K562 (cell line): Measurements from ENCODE around the gene PA2G4. TPM values are rescaled to one million over a fixed set of nuclear protein-coding genes. Genes with fewer than 3 reads are reported as not detected.

Experiments
- ARHGAP35 ChIP-seq: fragments of 450-650 bp; IDR thresholded peaks from 2 replicates; pipeline ENCODE4 v1.6.1; 2018; ENCODE audit not compliant: partially characterized antibody
- CAMTA2 ChIP-seq: fragments of 250-450 bp; sonication (Bioruptor Pico); conservative IDR thresholded peaks from 2 replicates; pipeline ENCODE4 v1.5.1; 2022
- ELF1 ChIP-seq: fragments of 200-800 bp; sonication (Bioruptor generic); IDR thresholded peaks from 2 replicates; pipeline ENCODE4 v1.6.1; 2016; ENCODE audit warnings: missing genetic modification characterization, missing compliant biosample characterization
- EP400 ChIP-seq: fragments of 450-650 bp; IDR thresholded peaks from 2 replicates; pipeline ENCODE4 v1.6.1; 2017; ENCODE audit warnings: antibody characterized with exemption, mild to moderate bottlenecking, moderate library complexity
- HDGF ChIP-seq: fragments of 450-650 bp; IDR thresholded peaks from 2 replicates; pipeline ENCODE4 v1.6.1; 2016
- MTF1 ChIP-seq: fragments of 250-450 bp; sonication (Bioruptor Pico); IDR thresholded peaks from 2 replicates; pipeline ENCODE4 v1.9.0; 2021; ENCODE audit warnings: moderate library complexity, mild to moderate bottlenecking, inconsistent platforms, borderline replicate concordance
- MYBL2 ChIP-seq, 2 experiments: fragments of 450-650 bp in 1 of 2; sonication (generic) in 1 of 2; formaldehyde crosslinking in 1 of 2; IDR thresholded peaks; 2 replicates each; pipeline versions ENCODE4 v1.6.1 to v1.8.1; 2017 to 2022; ENCODE audit warnings: borderline replicate concordance in 1 of 2, inconsistent platforms in 1 of 2, low read depth in 1 of 2, mild to moderate bottlenecking in 1 of 2, missing genetic modification reagents in 1 of 2, moderate library complexity in 1 of 2
- NCOA2 ChIP-seq, 2 experiments: fragments of 450-650 bp; IDR thresholded peaks; 2 replicates each; pipeline ENCODE4 v1.6.1; 2018; ENCODE audit warnings: mild to moderate bottlenecking in 2 of 2, moderate library complexity in 1 of 2; ENCODE audit not compliant: partially characterized antibody in 2 of 2
- PTTG1 ChIP-seq: fragments of 450-650 bp; IDR thresholded peaks from 2 replicates; pipeline ENCODE4 v1.6.1; 2016; ENCODE audit warnings: low read depth, mild to moderate bottlenecking, missing genetic modification characterization, missing compliant biosample characterization
- SMARCA5 ChIP-seq: fragments of 450-650 bp; IDR thresholded peaks from 2 replicates; pipeline ENCODE4 v1.6.1; 2016
- SOX6 ChIP-seq: fragments of 450-650 bp; IDR thresholded peaks from 2 replicates; pipeline ENCODE4 v1.6.1; 2014; ENCODE audit warnings: mild to moderate bottlenecking
- TCF7L2 ChIP-seq: fragments of 150-350 bp; IDR thresholded peaks from 2 replicates; pipeline ENCODE4 v1.6.1; 2016; ENCODE audit warnings: low read depth, mild to moderate bottlenecking, low read length, moderate library complexity
- ZBTB1 ChIP-seq: sonication (generic); formaldehyde crosslinking; IDR thresholded peaks from 2 replicates; pipeline ENCODE4 v1.8.1; 2023; ENCODE audit warnings: missing genetic modification reagents, low read depth, mild to moderate bottlenecking, borderline replicate concordance
- ZC3H4 ChIP-seq: sonication (generic); formaldehyde crosslinking; IDR thresholded peaks from 2 replicates; pipeline ENCODE4 v1.9.0; 2021; ENCODE audit warnings: missing genetic modification reagents, borderline replicate concordance
- ZNF311 ChIP-seq: fragments of 250-450 bp; sonication (Bioruptor Pico); IDR thresholded peaks from 2 replicates; pipeline ENCODE4 v1.4.0; 2020; ENCODE audit warnings: mild to moderate bottlenecking, moderate library complexity
- ZNF584 ChIP-seq: fragments of 200-800 bp; sonication (Bioruptor generic); IDR thresholded peaks from 2 replicates; pipeline ENCODE4 v1.6.1; 2016; ENCODE audit warnings: low read depth, mild to moderate bottlenecking, missing genetic modification characterization, missing compliant biosample characterization
- polyA plus RNA-seq, 8 experiments: library from polyadenylated mRNA; depleted of rRNA in 4 of 8; stranded (reverse) in 5 of 8; unstranded in 3 of 8; fragments of >200 nt; fragmentation: Nextera tagmentation in 2 of 8; fragmentation: Illumina TruSeq in 1 of 8; extraction: Ambion mirVana in 2 of 8; extraction: Trizol in 1 of 8; gene quantifications; 2 replicates each; pipeline versions ENCODE4 v1.2.1 to v1.2.3, GENCODE V29; 2011 to 2014; ENCODE audit warnings: inconsistent platforms in 1 of 8, missing spikeins in 1 of 8
- total RNA-seq, 7 experiments: library from RNA; depleted of rRNA in 6 of 7; stranded (reverse); fragments of >200 nt in 6 of 7; fragmentation: Illumina TruSeq in 2 of 7; extraction: Trizol in 2 of 7; gene quantifications; 2 replicates each; pipeline versions ENCODE4 v1.2.1 to v1.2.3, GENCODE V29; 2011 to 2021; ENCODE audit warnings: low replicate concordance in 1 of 7
- TF ChIP-seq, protein P1 (sequence below): sonication (generic); formaldehyde crosslinking; IDR thresholded peaks from 2 replicates; pipeline ENCODE4 v1.8.0; 2022; ENCODE audit warnings: mild to moderate bottlenecking, missing genetic modification reagents, borderline replicate concordance
- TF ChIP-seq, protein P2 (sequence below): fragments of 450-650 bp; IDR thresholded peaks from 2 replicates; pipeline ENCODE4 v1.6.1; 2017; ENCODE audit warnings: mild to moderate bottlenecking, moderate library complexity
- TF ChIP-seq, protein P3 (sequence below): fragments of 250-450 bp; sonication (Bioruptor Pico); IDR thresholded peaks from 2 replicates; pipeline ENCODE4 v1.8.0; 2021; ENCODE audit warnings: mild to moderate bottlenecking, moderate library complexity
- TF ChIP-seq, protein P4 (sequence below): sonication (generic); formaldehyde crosslinking; IDR thresholded peaks from 2 replicates; pipeline ENCODE4 v1.8.0; 2022; ENCODE audit warnings: missing genetic modification reagents, mild to moderate bottlenecking, moderate library complexity, borderline replicate concordance
- TF ChIP-seq, protein P5 (sequence below), 2 experiments: fragments of 200-800 bp in 1 of 2; sonication (Bioruptor generic) in 1 of 2; sonication (generic) in 1 of 2; formaldehyde crosslinking in 1 of 2; IDR thresholded peaks in 1 of 2; conservative IDR thresholded peaks in 1 of 2; 2 replicates each; pipeline versions ENCODE4 v1.5.0 to v1.6.1; 2016 to 2020; ENCODE audit warnings: missing compliant biosample characterization in 1 of 2, missing genetic modification characterization in 1 of 2, missing genetic modification reagents in 1 of 2

Gene PA2G4
- total and polyA plus RNA-seq, 9 of the 15 experiments (the other 6 are each of a cell fraction or from before 2014, with no cell fraction given): 230 to 925 (median 638) TPM

DNA sequence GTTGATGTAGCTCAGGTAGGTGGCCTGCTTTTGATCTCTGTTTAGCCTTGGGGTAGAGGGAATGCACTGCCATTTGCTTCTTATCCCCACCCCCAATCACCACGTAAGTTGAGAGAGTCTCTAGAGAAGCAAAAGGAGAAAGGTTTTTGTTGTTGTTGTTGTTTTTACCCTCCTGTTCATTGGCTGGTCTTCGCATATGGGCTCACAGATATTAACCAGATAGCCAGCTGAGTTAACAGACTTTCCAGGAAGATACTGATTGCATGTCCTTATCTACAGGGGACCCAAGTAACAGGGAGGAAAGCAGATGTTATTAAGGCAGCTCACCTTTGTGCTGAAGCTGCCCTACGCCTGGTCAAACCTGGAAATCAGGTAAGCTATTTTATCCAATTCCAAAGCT is 2.9 kb downstream of the PA2G4 start (continued):
- TF ChIP-seq, protein P1, sequence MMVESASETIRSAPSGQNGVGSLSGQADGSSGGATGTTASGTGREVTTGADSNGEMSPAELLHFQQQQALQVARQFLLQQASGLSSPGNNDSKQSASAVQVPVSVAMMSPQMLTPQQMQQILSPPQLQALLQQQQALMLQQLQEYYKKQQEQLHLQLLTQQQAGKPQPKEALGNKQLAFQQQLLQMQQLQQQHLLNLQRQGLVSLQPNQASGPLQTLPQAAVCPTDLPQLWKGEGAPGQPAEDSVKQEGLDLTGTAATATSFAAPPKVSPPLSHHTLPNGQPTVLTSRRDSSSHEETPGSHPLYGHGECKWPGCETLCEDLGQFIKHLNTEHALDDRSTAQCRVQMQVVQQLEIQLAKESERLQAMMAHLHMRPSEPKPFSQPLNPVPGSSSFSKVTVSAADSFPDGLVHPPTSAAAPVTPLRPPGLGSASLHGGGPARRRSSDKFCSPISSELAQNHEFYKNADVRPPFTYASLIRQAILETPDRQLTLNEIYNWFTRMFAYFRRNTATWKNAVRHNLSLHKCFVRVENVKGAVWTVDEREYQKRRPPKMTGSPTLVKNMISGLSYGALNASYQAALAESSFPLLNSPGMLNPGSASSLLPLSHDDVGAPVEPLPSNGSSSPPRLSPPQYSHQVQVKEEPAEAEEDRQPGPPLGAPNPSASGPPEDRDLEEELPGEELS: no peak
- TF ChIP-seq TCF7L2 (no peak), ARHGAP35 (no peak), ZNF311 (CRISPR knock-in tag) (no peak), CAMTA2 (CRISPR knock-in tag) (no peak), NCOA2 (IDR thresholded peaks at IDR 0.05; ENCODE audit: partially characterized antibody in 2 of 2) (no peak), ZNF584 (CRISPR knock-in tag) (no peak), SMARCA5 (no peak), SOX6 (peak; percentile 62; the same call in 1 of the 2 replicates), HDGF (no peak), MTF1 (CRISPR knock-in tag) (no peak), ELF1 (tag) (no peak), EP400 (no peak), PTTG1 (tag) (no peak), ZC3H4 (CRISPR knock-in tag) (no peak), ZBTB1 (CRISPR knock-in tag) (no peak), MYBL2 (IDR thresholded peaks at IDR 0.05; ENCODE audit: low read depth) (no peak), MYBL2 (CRISPR knock-in tag; IDR thresholded peaks at IDR 0.05; ENCODE audit: borderline replicate concordance) (no peak)
- TF ChIP-seq, protein P2, sequence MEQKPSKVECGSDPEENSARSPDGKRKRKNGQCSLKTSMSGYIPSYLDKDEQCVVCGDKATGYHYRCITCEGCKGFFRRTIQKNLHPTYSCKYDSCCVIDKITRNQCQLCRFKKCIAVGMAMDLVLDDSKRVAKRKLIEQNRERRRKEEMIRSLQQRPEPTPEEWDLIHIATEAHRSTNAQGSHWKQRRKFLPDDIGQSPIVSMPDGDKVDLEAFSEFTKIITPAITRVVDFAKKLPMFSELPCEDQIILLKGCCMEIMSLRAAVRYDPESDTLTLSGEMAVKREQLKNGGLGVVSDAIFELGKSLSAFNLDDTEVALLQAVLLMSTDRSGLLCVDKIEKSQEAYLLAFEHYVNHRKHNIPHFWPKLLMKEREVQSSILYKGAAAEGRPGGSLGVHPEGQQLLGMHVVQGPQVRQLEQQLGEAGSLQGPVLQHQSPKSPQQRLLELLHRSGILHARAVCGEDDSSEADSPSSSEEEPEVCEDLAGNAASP: no peak
- TF ChIP-seq, protein P3, sequence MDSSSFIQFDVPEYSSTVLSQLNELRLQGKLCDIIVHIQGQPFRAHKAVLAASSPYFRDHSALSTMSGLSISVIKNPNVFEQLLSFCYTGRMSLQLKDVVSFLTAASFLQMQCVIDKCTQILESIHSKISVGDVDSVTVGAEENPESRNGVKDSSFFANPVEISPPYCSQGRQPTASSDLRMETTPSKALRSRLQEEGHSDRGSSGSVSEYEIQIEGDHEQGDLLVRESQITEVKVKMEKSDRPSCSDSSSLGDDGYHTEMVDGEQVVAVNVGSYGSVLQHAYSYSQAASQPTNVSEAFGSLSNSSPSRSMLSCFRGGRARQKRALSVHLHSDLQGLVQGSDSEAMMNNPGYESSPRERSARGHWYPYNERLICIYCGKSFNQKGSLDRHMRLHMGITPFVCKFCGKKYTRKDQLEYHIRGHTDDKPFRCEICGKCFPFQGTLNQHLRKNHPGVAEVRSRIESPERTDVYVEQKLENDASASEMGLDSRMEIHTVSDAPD (CRISPR knock-in tag): no peak
- TF ChIP-seq, protein P4, sequence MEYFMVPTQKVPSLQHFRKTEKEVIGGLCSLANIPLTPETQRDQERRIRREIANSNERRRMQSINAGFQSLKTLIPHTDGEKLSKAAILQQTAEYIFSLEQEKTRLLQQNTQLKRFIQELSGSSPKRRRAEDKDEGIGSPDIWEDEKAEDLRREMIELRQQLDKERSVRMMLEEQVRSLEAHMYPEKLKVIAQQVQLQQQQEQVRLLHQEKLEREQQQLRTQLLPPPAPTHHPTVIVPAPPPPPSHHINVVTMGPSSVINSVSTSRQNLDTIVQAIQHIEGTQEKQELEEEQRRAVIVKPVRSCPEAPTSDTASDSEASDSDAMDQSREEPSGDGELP (CRISPR knock-in tag): 0 out of 2 replicates have a peak, but pooled peaks have one; percentile 9
- TF ChIP-seq, protein P5, sequence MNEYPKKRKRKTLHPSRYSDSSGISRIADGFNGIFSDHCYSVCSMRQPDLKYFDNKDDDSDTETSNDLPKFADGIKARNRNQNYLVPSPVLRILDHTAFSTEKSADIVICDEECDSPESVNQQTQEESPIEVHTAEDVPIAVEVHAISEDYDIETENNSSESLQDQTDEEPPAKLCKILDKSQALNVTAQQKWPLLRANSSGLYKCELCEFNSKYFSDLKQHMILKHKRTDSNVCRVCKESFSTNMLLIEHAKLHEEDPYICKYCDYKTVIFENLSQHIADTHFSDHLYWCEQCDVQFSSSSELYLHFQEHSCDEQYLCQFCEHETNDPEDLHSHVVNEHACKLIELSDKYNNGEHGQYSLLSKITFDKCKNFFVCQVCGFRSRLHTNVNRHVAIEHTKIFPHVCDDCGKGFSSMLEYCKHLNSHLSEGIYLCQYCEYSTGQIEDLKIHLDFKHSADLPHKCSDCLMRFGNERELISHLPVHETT (CRISPR knock-in tag; conservative IDR thresholded peaks at IDR 0.05 in 1 of 2, IDR thresholded peaks at IDR 0.05 in 1 of 2): no peak
